Psoas muscle (tissue), 8 donors: ENCODE data around the gene TPST1. TPM values are rescaled to one million over a fixed set of nuclear protein-coding genes. Genes with fewer than 3 reads are reported as not detected.

ENCODE experiments used
- ATAC-seq, 4 donors: fragments of 200-7000 bp; cut with Tn5 transposase; one replicate each; pipeline ENCODE4 v1.9.1; 2020; ENCODE audit warnings: moderate library complexity in 3 of 4, mild to moderate bottlenecking in 2 of 4
- DNase-seq, 2 donors: peaks; one replicate each; pipeline ENCODE4 v3.0.0-alpha.2; 2020
- H3K27ac ChIP-seq: fragments of 200-600 bp; one replicate; pipeline ENCODE4 v1.8.0; 2022
- H3K27me3 ChIP-seq, 3 donors: fragments of 200-600 bp in 1 of 3; one replicate each; pipeline versions ENCODE4 v1.6.1 to v1.8.0; 2013 to 2022; ENCODE audit warnings: low read length in 2 of 3, mild to moderate bottlenecking in 2 of 3, moderate library complexity in 1 of 3; ENCODE audit not compliant: insufficient read depth in 3 of 3
- H3K36me3 ChIP-seq, 2 donors: fragments of 200-600 bp in 1 of 2; one replicate each; pipeline versions ENCODE4 v1.6.1 to v1.8.0; 2013 to 2022; ENCODE audit warnings: low read depth in 1 of 2, mild to moderate bottlenecking in 1 of 2, moderate library complexity in 1 of 2; ENCODE audit not compliant: insufficient read depth in 1 of 2
- H3K4me1 ChIP-seq: fragments of 200-600 bp; one replicate; pipeline ENCODE4 v1.8.0; 2022
- H3K4me3 ChIP-seq: fragments of 200-600 bp; one replicate; pipeline ENCODE4 v1.8.0; 2022; ENCODE audit warnings: mild to moderate bottlenecking
- H3K9me3 ChIP-seq: fragments of 200-600 bp; one replicate; pipeline ENCODE4 v1.8.0; 2022
- WGBS, 3 donors: extraction: QIAGEN DNeasy Blood & Tissue Kit; methylation state at CpG; one replicate each; pipeline versions ENCODE4 v1.1.6 to v1.1.7; 2013; 5-methylcytosine and 5-hydroxymethylcytosine counted together
- intact Hi-C, 2 donors: fragments of 100-400 bp; cut with DNase I; formaldehyde crosslinking; loops; one replicate each; pipeline versions ENCODE4 v1.11.0 to v1.14.2; 2022
- polyA plus RNA-seq, 3 donors: library from polyadenylated mRNA; stranded (reverse); fragments of 200-250 nt; gene quantifications; one replicate each; pipeline ENCODE4 v1.2.3, GENCODE V29; 2013
- total RNA-seq, 4 donors: library from RNA; stranded (reverse); fragmentation: NEBNext Ultra II Directional in 2 of 4; extraction: Animal tissue kit (Norgen Biotek cat#: 25700) in 2 of 4; gene quantifications; one replicate each; pipeline versions ENCODE4 v1.2.1 to v1.2.4, GENCODE V29; 2021 to 2023
- TF ChIP-seq, protein P1 (sequence below): fragments of 200-600 bp; IDR thresholded peaks from one replicate; pipeline ENCODE4 v1.8.0; 2022; ENCODE audit warnings: antibody characterized with exemption
- donor health status: healthy with polysubstance abuse.
- donor health status: DM: no; HTN: no; CAD: no; lungs with moderate emphysema.
- donor health status: Bipolar disorder and iron deficiency.
- donor health status: healthy.
- donor health status: DM: yes; HTN: yes; CAD: no.
- donor health status: DM: no; HTN: no; CAD: no.
- donor health status: DM: no; HTN: no; CAD: no.
- donor health status: DM: yes; HTN: yes; CAD: no.

TPST1 gene
- total and polyA plus RNA-seq, 7 donors: 1.8 to 4.5 (median 2.8) TPM

DNA sequence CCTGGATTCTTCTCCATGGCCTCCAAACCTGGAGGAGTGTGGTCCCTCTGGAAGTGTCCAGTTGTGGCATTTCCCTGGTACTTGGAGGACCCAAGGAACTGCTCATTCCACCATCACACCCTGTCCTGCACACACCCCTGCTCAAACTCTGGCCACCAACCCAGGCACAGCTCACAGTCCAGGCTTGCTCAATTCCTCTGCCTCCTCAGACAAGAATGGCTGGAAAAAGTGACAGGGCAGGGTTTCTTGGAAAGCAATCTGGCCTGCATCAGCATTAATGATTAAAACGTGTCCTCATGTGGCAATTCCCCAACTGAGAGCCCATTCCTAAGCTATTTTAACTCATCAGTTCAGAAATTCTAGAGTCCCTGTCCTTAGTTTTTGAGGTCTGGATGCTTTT lies 17.2 kb upstream of the TPST1 start:
- DNase-seq: peak; percentile 69 to 80
- intact Hi-C loops: no loop called here
- TF ChIP-seq, protein P1, sequence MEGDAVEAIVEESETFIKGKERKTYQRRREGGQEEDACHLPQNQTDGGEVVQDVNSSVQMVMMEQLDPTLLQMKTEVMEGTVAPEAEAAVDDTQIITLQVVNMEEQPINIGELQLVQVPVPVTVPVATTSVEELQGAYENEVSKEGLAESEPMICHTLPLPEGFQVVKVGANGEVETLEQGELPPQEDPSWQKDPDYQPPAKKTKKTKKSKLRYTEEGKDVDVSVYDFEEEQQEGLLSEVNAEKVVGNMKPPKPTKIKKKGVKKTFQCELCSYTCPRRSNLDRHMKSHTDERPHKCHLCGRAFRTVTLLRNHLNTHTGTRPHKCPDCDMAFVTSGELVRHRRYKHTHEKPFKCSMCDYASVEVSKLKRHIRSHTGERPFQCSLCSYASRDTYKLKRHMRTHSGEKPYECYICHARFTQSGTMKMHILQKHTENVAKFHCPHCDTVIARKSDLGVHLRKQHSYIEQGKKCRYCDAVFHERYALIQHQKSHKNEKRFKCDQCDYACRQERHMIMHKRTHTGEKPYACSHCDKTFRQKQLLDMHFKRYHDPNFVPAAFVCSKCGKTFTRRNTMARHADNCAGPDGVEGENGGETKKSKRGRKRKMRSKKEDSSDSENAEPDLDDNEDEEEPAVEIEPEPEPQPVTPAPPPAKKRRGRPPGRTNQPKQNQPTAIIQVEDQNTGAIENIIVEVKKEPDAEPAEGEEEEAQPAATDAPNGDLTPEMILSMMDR: no peak
- WGBS, 3 donors: 3 to 27% (median 7%) methylated on average over 1 of the region's 1 CpG
- Histone ChIP-seq H3K4me3 (no peak overlapping the region), H3K9me3 (no peaks in the 10 kb centered on the region), H3K27ac (no peak overlapping the region), H3K4me1 (no peaks in the 10 kb centered on the region), H3K36me3 (no peaks in the 10 kb centered on the region), H3K27me3 (no peaks in the 10 kb centered on the region)
- peak in 3 of 4 donors; percentile 62 to 73 (median 63) for ATAC-seq

- WGBS, 3 donors: 92 to 96% (median 94%) methylated on average over 2 of the region's 2 CpGs
Measured at GRCh38 chr7:66188645-66189044, 16.5 kb upstream of the TPST1 start.

DNA sequence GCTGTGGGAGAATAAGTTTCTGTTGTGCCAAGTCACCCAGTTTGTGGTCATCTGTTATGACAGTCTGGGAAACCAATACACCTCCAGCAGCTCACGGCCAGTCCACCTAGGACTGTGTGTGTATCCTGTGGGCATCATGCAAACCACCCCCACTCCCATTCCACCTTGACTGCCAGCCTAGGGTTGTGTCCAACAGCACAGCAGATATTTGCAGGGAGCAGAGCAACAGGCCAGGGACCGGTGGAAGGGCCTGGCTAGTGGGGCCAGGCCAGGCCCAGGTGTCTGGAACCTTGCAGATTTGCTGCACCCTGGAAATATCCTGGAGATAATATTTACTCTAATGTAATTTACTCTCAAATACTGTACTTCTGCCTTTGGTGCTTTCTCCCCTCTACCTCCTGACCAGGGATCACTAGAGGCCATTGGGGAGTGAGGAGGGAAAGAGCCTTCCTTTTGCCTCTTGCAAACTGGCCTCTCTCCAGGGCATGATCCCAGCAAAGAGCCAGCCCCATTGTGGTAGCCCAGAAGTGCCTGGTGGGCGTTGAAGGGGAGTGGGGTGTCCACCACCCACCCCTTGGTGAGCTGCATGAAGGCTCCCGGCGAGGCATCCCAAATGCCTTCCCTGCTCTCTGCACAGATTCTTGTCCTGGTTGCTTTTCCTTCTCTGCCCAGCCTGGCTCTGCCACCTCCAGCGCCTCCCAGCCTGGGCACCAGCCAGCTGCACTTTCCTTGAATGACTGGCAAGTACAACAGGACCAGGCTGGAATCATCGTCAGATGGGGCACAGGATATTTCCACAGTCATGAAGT lies 15.2 kb upstream of the TPST1 start:
- no peaks in the 10 kb centered on the region for H3K9me3 ChIP-seq
- no peaks in the 10 kb centered on the region for H3K27me3 ChIP-seq
- H3K36me3 ChIP-seq: no peaks in the 10 kb centered on the region
- 53 to 71% (median 54%) methylated on average over 7 of the region's 7 CpGs for WGBS, 3 donors
- H3K4me1 ChIP-seq: no peaks in the 10 kb centered on the region
- DNase-seq (no peak), ATAC-seq (no peak)
- no peak overlapping the region for H3K4me3 ChIP-seq
- TF ChIP-seq, protein P1: no peak
- no peak overlapping the region for H3K27ac ChIP-seq
- intact Hi-C loops: no loop called here

More at GRCh38 chr7:66188645-66189044, 16.5 kb upstream of the TPST1 start:
- Histone ChIP-seq H3K27me3 (no peaks in the 10 kb centered on the region), H3K4me1 (no peaks in the 10 kb centered on the region), H3K9me3 (no peaks in the 10 kb centered on the region), H3K4me3 (no peak overlapping the region), H3K36me3 (no peaks in the 10 kb centered on the region), H3K27ac (no peak overlapping the region)
- intact Hi-C loops: no loop called here
- TF ChIP-seq, protein P1: no peak
- no peak for DNase-seq
- no peak for ATAC-seq

GRCh38 chr7:66190504-66190857 lies 14.7 kb upstream of the TPST1 start:
- DNase-seq (no peak), ATAC-seq (no peak)
- TF ChIP-seq, protein P1: no peak
- H3K27ac ChIP-seq: no peak overlapping the region
- intact Hi-C loops: no loop called here
- 41 to 57% (median 43%) methylated on average over 5 of the region's 5 CpGs for WGBS, 3 donors
- H3K4me1 ChIP-seq: no peaks in the 10 kb centered on the region
- no peak overlapping the region for H3K4me3 ChIP-seq
- no peaks in the 10 kb centered on the region for H3K36me3 ChIP-seq
- H3K9me3 ChIP-seq: no peaks in the 10 kb centered on the region
- H3K27me3 ChIP-seq: no peaks in the 10 kb centered on the region
